GM19238 (cell line): Measurements from ENCODE around the gene ST6GALNAC4.
"Not testable (repeated sequence)": the region's sequence is repeated elsewhere in the genome, so short reads cannot be mapped to it uniquely, and the experiment has no call there.

ENCODE experiments used
- DNase-seq: peaks from one replicate; pipeline ENCODE4 v3.0.0; 2011; ENCODE audit warnings: low spot score; ENCODE audit not compliant: insufficient read length

The ST6GALNAC4 gene

DNA sequence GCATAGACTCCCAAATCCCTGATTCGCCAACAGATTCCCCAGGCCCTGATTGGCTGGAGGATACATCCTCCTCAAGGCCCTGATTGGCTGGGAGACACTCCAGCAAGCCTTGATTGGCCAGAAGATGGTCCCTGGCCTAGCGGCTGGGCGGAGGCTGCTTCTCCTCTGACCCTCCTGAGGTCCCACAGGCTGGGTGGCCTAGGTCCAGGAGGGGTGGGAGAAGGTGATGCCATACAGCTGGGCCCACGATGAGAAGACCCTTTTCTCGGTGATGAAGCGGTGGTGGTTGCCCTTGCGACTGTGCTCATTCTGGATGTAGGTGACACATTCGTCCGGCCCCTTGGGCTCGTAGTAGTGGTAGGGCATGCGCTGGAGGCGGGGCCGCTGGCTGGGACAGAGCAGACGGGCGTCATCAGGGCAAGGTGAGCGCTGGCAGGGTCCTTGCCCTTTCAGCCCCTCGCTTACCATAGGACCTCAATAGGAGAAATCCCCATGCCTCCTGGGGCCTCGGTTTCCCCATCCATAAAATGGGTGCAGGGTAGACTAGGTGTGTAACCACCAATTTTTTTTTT, 30.4 kb downstream of the ST6GALNAC4 start:
- no peak for DNase-seq

DNA sequence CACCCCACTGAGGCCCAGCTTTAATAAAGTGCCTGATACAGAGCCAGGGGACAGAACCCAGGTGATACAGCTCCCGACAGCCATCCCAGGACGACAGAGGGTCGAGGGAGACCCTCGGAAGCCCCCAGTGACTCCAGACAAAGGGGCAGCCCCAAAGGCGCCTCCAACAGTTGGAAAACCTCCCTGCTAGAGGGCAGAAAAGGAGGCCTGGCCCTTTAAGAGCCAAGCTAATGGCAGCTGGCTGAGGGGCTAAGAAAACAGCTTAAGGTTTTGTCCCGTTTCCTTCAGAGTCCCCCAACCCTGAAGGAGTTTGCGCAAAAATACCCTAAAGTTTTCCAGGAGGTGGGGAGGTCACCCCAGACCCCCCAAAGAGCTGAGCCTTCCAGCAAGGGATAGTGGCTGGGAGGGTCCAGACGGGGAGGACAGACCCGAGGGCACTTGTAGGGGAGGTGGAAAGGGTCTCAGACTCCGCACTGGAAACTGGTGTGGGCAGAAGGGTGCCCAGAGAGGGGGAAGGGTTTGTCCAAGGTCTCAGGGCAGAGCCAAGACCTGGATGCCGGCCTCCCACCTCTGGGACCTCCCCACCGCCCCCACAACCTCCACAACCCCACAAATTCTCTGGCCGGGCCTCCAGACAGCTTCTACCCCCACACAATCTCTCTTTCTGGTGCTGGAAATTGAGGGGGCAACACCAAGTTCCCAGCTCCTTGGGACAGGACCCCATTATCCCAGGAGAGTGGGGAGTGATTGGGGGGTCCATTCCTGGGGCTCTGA, 31.1 kb downstream of the ST6GALNAC4 start:
- DNase-seq = no peak

DNA sequence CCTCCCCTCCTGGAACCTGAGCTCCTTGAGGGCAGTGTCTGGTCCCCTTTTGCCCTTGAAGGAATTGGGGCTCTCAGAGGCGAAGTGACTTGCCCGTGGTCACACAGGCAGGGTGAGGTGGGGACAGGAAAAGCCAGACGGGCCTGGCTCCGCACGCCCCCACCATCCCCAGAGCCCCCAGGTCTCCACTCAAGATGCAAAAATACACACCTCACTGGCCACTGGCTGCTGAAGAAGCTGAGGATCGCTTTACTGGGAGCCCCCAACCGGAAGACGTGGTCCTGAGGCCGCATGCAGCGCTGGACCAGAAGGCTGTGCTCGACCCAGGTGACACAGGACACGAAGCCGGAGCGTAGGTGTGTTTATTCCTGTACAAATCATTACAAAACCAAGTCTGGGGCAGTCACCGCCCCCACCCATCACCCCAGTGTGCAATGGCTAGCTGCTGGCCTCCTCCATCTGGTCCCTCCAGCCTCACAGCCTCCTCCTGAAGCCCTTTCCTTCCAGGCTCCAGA, 31.8 kb downstream of the ST6GALNAC4 start:
- DNase-seq = no peak

DNA sequence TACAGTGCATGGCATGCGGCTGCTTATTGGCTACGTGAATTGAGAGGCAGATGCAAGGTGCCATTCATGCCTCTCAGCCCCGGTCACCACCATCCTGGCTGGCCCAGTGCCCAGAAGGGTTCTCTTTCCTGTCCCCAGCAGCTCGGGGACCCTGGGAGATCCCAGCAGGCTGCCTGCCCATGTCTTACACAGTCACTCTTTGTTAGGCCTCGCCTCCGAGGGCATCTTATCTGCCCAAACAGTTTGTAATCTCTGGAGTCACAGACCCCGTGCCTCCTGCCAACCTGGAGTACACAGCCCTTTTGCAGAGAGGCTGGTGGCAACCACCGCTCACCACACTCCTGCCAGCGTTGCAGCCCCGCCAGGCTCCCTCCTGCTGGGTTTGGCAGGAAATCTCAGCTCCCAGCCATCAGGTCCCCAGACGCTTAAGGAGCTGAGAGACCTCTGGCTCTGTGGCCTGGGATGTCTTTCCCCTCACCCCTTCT, 32.4 kb downstream of the ST6GALNAC4 start:
- no peak for DNase-seq

DNA sequence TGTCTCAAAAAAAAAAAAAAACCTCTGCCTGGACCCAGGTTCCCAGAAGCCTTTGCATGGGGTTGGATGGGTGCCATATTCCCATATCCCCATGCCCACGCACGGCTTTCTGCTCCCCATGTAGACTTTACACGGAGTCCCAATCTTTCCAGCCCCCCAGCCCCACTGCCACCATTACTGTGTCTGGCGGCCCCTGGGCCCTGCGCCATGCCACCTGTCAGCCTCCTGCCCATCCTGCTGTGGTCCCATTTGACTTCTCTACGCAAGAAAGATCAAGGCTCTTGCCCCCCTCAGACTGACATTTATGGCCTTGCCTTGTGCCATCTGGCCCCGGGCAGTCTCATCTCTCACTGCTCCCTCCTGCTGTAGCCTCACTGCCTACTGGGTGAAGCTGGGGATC, 32.9 kb downstream of the ST6GALNAC4 start:
- DNase-seq = no peak

DNA sequence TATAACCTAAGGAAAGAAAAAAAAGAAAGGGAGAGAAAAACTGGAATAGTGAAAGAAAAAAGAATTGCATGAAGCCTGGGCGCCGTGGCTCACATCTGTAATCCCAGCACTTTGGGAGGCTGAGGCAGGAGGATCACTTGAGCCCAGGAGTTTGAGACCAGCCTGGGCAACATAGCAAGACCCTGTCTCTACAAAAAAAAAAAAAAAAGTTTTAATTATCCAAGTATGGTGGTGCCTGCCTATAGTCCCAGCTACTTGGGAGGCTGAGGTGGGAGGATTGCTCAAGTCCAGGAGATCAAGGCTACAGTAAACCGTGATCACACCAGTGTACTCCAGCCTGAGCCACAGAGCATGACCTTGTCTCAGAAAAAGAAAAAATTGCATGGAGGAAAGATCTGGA, 35.1 kb downstream of the ST6GALNAC4 start:
- not testable (repeated sequence) for DNase-seq

DNA sequence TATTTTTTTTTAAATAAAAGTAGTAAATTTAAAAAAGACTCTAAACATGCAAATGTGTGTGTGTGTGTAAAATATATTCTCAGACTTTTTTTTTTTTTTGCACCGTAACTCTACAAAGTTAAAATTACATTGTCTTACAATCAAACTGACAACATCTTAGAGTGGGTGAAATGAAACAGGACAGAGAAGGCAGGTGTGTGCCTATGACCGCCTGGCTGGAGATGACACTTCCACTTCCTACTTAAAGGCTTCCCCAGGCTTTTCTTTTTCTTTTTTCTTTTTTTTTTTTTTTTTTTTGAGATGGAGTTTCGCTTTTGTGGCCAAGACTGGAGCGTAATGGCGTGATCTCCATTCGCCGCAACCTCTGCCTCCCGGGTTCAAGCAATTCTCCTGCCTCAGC, 36.7 kb downstream of the ST6GALNAC4 start:
- DNase-seq = no peak

DNA sequence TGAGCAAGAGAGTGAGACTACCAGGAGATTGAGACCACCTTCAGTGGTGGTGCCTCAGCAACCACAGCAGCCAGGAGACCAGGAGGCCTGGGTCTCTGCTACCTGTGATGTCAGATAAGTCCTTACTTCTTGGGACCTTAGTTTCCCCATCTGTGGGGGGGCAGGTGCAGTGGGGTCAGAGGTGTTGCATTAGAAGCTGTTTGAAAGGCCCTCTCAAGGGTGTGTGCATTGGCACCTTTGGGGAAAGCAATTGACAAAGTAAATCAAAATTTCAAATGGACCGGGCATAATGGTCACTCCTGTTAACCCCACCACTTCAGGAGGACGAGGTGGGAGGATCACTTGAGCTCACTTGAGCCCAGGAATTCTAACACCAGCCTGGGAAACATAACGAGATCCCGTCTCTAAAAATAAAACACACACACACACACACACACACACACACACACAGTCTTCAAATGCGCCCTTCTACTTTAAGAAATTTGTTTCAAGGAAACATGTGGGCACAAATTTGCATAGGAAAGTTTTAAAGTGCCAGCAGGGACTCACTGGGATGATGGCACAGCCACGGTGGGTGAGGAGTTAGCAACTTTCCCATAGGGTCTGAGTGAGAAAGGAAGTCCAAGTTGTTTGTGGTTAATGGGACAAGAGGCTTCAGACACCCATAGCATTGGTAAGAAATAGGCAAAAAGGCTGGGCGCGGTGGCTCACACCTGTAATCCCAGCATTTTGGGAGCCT, 38.0 kb downstream of the ST6GALNAC4 start:
- no peak for DNase-seq

DNA sequence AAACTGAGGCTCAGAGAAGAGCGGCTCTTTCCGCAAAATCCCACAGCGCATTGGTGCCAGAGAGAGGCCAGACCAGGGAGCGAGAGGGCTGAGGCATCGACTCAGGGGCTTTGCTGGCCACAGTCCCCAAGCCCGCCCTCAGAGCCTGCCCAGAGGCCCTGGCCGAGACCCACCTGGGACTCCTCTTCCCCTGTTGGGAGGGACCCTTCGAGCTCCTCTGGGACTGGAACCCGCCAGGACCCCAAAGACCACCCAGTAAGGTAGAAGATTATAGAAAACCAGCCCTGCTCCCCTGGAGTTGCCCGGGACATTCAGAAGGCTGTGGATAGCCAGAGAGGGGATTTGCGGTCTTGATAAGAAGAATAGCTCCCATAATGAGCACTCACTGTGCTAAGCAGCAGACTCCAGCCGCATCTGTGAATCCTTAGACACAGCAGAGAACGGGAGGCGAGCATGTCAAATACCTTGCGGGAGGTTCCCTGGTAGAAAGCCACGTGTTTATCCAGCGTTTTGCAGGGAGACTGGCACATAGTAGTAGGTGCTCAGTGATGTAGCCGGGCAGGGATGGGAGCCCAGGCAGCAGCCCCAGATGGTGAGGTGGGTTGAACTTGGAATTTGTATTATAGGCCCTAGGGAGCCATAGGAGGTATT, 38.7 kb downstream of the ST6GALNAC4 start:
- no peak for DNase-seq

DNA sequence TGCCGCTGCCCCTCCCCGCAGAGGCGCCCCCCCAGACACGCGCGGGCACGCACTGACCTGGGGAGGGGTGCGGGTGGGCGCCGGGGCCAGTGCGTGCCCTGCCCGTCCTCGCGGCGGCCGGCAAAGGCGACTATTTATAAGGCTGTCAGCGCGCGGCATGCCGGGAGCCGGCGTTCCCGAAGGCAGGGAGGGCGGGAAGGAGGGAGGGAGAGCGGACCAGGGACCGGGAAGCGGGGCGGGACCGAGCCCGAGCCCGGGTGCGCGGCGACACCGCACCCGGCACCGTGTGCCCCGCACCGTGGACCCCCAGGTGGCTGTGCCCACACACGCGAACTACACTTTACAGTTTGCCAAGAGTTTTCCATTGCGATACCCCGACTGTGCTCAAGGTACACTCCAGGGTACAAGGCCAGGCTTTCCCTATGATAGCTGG, 39.3 kb downstream of the ST6GALNAC4 start, which contains the start of gene AK1:
TSS of gene AK1 (minus strand) at position 110 of the 433 bp plus-strand sequence. CDS start 3,058 bp downstream, outside the sequence.
- no peak for DNase-seq

DNA sequence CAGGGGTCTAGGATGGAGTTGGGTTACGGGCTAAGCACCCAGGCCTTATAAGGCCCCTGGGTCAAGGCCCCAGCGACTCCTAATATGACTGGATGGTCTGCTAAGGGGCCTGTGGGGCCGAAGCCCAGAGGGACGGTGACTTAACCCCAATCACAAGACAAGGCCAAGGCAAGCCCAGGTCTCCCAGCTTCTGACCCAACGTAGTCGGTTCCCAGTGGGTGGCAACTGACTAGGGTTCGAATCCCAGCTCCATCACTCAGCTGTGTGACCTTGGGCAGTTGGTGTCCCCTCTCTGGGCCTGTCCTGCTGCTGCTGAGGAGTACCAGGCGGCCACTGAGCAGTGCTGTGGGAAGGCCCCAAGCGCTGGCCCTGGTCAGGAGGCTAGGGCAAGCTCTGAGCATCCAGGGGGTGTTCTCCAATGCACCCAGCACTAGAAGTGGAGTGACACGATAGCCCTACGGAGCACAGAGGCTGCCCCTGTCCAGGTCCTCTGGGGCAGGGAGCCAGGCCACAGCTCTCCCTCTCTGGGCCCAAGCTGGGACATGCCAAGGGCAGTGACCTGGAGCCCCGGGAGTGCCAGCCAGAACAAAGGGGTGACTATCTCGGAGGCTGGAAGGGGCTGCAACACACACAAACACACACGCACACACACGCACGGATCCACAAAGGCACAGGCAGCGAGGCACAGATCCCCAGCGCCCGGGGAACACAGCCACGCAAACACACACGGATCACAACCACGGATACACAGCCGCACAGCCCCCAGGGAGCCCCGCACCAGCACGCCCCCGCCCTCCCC, 39.9 kb downstream of the ST6GALNAC4 start:
- no peak for DNase-seq

DNA sequence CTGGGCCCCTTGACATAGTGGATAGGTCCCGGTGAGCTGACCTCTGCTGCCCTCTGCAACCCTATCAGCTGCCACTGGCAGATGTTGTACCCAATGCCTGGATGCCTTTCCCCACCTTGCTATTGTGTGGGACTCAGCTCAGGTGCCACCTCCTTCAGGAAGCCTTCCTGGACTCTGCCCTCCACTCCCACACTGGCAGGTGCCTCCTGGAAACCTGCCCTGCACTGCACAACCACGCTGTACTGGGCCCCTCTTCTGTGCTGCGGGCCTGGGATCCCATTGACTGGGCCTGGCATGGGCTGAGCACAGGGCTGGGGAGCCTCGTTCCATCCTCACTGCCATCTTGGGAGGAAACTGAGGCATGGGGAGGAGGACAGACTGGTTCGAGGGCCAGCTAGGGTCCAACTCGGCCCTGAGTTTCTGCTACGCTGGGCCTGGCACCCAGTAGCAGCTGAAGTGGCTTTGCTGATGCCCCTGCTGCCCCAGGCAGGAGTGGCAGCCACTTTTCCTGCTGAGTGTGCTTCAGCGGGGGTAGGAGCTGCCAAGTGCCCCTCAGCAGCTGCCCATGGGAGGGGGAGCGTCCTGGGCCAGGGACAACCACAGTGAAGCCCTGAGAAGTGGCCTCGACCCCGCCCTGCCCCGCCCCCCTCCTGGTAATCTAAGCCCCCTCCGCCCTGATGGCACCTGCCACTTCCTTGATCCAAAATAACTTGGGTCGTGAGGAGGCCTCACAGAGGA, 40.6 kb downstream of the ST6GALNAC4 start:
- no peak for DNase-seq

DNA sequence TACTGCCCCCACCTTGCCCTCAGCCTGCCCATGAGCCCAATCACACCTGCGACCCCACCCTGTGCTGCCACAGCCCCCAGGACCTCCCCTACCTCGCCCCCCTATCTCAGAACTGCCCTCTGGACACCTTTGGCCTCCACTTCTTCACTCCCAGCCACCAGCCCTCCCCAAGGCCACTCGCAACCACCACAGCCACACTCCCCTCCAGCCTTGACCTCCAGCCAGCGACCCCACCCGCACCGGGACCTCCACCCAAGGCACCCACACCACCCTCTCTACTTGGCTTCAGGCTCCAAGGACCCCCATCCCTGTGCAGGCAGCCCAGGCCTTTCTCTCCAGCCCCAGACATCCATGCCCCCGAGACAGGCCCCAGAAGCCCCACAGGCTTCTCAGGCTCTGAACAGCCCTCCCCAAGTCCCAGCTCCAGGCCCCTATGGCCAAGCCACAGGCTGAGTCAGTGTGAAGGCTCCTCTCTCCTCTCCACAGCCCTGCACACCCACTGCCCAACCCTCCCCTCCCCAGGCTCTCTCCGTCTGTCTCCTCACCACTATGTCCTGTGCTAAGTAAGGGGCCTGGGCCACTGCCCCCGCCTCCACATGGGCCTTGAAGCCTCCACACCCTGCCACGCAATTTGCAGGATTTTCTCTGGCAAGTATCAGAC, 41.4 kb downstream of the ST6GALNAC4 start:
- no peak for DNase-seq

DNA sequence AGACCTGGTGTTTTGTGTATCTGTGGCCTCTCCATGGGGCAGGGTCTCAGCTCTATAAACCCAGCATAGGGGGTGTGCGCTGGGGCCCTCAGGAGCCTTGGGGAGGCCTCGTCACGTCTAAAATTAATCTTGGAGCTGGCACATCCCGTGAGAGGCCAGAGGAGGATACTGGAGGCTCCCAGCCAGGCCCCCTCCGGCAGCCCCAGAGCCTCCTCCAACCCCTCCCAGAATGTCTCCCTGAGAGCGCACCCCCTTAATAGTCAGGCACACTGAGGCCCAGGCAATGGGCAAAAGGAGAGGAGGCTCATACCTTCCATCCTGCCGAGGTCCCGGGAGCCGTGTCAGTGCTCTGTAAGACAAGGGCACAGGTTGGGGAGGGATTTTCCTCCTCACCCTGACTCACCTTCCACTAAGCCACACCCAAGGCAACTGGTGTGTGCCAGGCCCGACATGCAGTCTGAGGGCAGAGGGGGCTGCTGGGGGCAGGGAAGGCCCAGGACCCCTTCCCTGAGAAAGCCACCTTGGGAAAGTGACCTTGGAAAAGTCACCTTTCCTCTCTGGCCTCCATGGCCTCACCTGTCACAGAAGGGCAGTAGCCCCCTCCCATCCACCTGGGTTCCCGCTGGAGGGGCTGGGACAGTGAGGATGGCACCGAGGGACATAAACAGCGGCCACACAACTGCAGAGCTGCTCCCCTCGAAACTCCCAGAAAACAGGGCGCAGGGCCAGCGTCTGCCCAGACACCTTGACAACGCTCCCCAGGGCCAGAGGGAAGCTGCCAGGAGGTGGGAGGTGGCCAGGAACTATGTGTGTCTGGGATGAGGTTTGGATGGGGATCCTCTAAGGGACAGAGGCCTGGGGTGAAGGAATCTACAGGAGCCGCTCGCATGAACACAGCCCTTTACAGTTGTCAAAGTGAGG, 42.3 kb downstream of the ST6GALNAC4 start:
- no peak for DNase-seq

DNA sequence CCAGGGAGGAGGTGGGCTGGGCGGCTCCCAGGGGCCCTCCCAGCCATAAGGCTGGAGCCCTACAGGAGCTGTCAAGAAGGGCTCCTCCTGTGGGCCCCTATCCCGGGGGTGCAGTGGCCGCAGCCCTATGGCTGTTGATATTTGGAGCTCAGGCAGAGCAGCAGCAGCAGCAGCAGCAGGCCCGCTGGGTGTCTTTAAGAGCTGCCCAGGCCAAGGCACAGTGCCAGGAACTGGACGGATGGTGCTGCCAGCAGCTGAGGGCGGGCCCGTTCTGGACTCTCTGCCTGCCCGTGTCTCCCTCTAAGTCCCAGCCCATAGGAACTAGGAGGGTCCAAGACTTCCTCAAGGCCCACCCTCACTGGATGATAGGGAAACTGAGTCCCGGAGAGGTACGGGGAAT, 43.0 kb downstream of the ST6GALNAC4 start:
- no peak for DNase-seq

DNA sequence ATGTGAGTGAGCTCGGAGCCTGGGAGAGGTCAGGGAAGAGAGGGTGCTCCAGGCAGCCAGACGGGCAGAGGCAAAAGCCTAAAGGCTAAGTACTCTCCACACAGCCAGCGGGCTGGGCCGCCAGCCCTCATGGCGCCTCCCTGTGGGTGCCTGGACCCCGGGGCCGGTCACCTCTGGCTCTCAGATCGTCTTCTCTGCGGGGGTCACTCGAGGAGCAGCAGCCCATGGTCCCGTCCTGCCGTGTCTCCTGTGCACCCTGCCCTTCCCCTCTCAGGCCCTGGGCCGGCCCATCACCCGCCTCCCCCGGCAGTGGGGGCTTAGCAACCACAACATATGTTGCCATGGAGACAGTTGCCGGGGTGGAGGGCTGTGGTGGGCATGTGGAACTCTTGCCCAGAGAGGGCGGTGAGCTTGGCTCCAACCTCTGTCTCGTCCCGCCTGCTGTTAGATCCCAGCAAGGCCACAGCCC, 43.6 kb downstream of the ST6GALNAC4 start:
- DNase-seq = no peak

DNA sequence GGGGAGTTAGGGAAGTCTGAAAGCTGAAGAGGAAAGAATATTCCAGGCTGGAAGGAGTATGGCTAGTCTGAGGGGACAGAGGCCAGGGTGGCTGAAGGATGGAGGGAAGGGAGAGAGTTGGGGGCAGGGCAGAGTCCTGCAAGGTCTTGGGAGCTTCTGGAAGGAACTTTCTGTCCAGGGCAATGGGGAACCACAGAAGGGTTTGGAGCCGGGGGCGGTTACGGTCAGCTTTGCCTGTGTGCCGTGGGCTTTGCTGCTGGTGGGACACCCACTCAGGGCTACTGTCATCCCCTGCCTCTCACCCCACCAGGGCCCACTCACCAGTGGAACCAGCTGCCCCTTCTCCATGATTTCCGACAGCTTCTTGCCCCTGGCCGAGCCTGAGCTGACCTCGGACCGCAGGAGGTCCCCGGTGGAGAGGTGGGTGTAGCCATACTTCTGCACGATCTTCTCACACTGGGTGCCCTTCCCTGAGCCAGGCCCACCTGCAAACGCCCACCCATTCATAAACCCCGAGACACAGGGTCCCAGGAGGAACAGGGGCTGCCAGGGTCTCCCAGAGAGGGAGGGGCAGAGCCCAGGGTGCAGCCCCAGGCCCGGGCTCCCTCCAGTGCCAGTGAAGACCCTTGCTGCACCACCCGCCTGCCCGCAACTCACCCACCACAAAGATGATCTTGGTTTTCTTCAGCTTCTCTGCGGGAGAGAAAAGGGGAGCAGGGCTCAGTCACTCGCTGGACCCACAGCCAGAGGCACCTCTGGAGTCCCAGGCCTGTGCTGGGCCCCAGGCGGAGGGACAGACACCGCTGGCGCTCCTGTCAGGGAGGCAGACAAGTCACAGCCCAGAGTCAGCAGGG, 44.2 kb downstream of the ST6GALNAC4 start:
- no peak for DNase-seq
